ENCODE measurements around the gene CALY. TPM values are rescaled to one million over a fixed set of nuclear protein-coding genes. Genes with fewer than 3 reads are reported as not detected.

The CALY gene
- total RNA-seq, 1 donor from 2014 or later, result not detected

- DNase-seq (ENCODE audit: low spot score), result no peak
Observed at GRCh38 chr10:133351408-133352318, 15.0 kb upstream of the CALY start.

GRCh38 chr10:133350950-133351329 lies 14.2 kb upstream of the CALY start:
- DNase-seq (ENCODE audit: low spot score), result no peak

- no peak for DNase-seq (ENCODE audit: low spot score)
Observed at GRCh38 chr10:133350283-133350949, 13.7 kb upstream of the CALY start.

GRCh38 chr10:133349577-133350011 lies 12.9 kb upstream of the CALY start:
- DNase-seq (ENCODE audit: low spot score), result no peak

- no peak for DNase-seq (ENCODE audit: low spot score)
Observed at GRCh38 chr10:133349160-133349568, 12.5 kb upstream of the CALY start.

- DNase-seq (ENCODE audit: low spot score), result no peak
Observed at GRCh38 chr10:133347710-133348517, 11.2 kb upstream of the CALY start.

GRCh38 chr10:133346413-133346812 lies 9.7 kb upstream of the CALY start:
- no peak for DNase-seq (ENCODE audit: low spot score)

- DNase-seq (ENCODE audit: low spot score), result no peak
Observed at GRCh38 chr10:133344236-133344635, 7.5 kb upstream of the CALY start.

- DNase-seq (ENCODE audit: low spot score), result no peak
Observed at GRCh38 chr10:133343558-133343957, 6.9 kb upstream of the CALY start.

GRCh38 chr10:133342942-133343341 lies 6.2 kb upstream of the CALY start:
- no peak for DNase-seq (ENCODE audit: low spot score)

GRCh38 chr10:133341983-133342382 lies 5.3 kb upstream of the CALY start:
- DNase-seq (ENCODE audit: low spot score), result no peak

GRCh38 chr10:133339708-133340380 lies 3.1 kb upstream of the CALY start:
- no peak for DNase-seq (ENCODE audit: low spot score)

GRCh38 chr10:133338080-133339071 lies 1.7 kb upstream of the CALY start:
- no peak for DNase-seq (ENCODE audit: low spot score)

- DNase-seq (ENCODE audit: low spot score), result no peak
Observed at GRCh38 chr10:133337370-133337725, 652 bp upstream of the CALY start.

GRCh38 chr10:133336118-133336576 lies 549 bp downstream of the CALY start:
- DNase-seq (ENCODE audit: low spot score), result no peak

- DNase-seq (ENCODE audit: low spot score), result peak; percentile 61
Observed at GRCh38 chr10:133335246-133336117, 1.2 kb downstream of the CALY start.

GRCh38 chr10:133334503-133335245 lies 2.0 kb downstream of the CALY start:
- no peak for DNase-seq (ENCODE audit: low spot score)

GRCh38 chr10:133332936-133333699 lies 3.6 kb downstream of the CALY start:
- DNase-seq (ENCODE audit: low spot score), result no peak

All from umbilical cord (tissue), 2 donors.